ENCODE data around the gene LRRC8E. TPM values are rescaled to one million over a fixed set of nuclear protein-coding genes. Genes with fewer than 3 reads are reported as not detected.

Gene LRRC8E
- polyA plus RNA-seq (2014; cell fraction: cytosol; rRNA removed): 0.61 and 1.1 TPM in 2 replicates
- 0.18 and 0.23 TPM in 2 replicates for polyA plus RNA-seq (2014; cell fraction: nucleus; rRNA removed)

DNA sequence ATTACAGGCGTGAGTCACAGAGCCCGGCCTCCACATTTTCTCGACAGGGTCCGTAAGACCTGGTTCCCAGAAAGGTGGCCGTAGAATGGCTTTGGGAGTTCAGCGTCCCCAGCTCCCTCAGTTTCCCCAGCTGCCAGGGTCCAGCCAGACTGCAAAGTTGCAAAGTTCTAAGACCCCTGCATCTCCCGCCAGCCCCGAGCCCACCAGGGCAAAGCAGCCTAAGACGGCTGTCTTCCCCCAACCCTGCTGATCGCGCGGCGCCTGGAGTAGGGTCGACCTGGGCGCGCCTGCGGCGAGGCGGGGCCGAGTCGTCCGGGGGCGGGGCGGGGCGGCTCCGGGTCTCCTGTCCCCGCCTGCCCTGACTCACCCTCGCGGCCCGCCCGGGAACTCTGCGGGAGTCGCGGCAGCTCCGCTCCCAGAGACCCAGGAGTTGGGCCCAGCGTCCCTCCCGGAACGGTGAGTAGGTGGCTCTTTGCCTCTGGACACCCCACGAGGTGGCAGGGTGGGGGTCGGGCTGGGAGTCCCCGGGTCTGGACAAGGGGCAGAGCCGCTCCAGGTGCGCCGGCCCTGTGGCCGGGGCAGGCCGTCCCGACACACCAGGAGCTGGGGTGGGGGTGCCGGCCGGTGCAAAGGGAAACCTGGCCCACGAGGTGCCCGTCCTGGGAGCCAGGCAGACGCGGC is at the start of gene LRRC8E:
Gene LRRC8E (plus strand): TSS at position 366 of the 681 bp plus-strand sequence. CDS start 7,094 bp downstream, outside the sequence.
- DNase-seq (ENCODE audit: low spot score): no peak

DNA sequence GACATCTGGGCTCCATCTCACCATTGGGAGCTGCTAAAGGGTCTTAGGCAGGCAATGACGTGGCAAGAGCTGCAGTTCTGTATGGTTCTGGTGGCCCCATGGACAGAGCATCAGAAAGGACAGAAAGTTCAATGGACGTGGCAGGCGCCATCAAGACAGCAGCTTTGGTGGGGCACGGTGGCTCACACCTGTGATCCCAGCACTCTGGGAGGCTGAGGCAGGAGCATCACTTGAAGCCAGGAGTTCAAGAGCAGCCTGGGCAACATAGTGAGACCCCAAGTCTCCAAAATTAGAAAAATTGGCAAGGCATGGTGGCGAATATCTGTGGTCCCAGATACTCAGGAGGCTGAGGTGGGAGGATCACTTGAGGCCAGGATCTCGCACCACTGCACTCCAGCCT is 48.8 kb upstream of the LRRC8E start:
- no peak for DNase-seq (ENCODE audit: low spot score)

DNA sequence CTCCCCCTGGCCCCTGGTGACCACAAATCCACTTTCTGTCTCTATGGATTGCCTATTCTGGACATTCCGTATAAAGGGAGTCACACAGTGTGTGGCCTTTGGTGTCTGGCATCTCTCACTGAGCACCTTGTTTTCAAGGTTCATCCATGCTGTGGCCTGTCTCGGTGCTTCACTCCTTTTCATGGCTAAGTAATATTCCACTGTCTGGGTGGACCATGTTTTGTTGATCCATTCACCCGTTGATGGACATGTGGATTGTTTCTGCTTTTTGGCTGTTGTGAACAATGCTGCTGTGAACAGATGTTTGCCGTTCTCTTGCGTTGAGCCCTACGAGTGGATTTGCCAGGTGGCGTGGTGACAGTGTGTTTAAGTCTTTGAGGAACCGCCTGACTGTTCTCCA is 47.7 kb upstream of the LRRC8E start:
- no peak for DNase-seq (ENCODE audit: low spot score)

DNA sequence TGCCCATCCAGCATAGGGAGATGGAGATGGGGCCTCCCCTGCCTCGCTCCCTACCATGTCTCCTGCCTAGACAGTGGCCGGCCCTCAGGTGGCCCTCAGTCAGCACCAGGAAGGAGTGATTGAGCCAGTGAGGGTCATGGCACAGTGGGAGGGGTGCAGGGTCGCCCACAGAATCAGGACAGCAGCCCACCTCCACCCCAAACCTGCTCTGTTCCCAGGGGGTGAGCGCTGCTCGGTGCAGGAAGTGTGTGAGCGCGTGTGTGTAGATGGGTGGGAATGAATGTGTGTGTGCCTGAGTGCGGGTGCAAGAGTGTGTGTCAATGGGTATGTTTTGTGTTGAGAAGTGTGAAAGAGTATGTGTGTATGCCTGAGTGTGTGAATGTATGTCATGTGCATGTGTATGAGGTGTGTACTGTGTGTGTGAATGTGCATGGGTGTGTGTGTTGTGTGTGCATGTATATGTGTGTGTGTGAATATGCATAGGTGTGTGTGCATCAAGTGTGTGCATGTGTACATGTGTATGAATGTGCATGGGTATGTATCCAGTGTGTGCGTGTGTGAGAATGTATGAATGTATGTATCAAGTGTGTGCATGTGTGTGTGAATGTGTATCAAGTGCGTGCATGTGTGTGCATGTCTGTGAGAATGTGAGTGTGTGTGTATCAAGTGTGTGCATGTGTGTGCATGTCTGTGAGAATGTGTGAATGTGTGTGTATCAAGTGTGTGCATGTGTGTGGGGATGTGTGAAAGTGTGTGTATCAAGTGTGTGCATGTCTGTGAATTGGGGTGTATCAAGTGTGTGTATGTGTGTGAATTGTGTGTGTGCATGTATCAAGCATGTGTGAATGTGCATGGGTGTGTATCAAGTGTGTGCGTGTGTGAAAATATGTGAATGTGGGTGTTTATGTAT is 46.3 kb upstream of the LRRC8E start:
- DNase-seq (ENCODE audit: low spot score): no peak

DNA sequence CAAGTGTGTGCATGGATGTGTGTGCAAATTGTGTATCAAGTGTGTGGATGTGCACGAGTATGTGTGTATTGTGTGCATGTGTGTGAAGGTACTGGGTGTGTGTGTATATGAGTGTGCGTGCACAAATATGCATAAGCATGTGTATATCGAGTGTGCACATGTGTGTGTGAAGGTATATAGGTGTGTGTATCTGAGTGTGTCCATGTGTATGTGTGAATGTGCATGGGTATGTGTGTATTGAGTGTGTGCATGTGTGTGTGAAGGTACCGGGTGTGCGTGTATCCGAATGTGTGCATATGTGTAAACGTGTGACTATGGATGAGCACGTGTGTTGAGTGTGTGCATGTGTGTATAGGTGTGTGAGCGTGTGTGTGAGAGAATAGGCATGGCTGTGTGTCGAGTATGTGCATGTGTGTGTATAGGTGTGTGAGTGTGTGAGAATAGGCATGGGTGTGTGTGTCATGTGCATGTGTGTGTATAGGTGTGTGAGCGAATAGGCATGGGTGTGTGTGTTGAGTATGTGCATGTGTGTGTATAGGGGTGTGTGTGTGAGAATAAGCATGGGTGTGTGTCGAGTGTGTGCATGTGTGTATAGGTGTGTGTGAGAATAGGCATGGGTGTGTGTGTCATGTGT is 45.5 kb upstream of the LRRC8E start:
- no peak for DNase-seq (ENCODE audit: low spot score)

DNA sequence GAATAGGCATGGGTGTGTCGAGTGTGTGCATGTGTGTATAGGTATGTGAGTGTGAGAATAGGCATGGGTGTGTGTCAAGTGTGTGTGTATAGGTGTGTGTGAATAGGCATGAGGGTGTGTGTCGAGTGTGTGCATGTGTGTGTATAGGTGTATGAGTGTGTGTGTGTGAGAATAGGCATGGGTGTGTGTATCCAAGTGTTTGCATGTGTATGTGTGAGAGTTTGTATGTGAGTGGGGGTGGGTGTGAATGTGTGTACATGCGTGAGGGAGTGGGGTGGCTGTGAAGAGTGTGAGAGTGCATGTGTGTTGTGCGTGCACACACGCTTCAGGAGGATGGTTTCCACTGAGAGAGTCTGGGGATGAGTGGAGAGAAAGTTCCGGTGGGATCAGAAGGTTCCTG is 44.8 kb upstream of the LRRC8E start:
- no peak for DNase-seq (ENCODE audit: low spot score)

DNA sequence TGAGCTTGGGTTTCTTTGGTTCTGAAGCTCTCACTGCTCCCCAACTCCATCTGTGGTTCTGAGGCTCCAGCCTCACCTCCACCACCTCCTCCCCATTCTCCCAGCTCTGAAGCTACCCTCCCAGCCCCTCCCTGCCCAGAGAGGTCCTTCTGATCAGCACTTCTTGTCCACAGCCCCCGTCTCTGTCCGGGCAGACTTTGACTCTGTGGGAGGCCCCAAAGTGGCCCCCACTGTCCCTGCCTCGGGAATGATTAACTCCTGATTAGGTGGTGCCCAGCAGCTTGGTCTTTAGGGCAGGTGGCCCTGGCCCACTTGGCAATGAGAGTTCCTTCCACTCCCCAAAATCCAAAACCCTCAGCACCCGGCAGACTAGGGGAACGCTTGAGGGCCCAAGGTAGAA is 43.9 kb upstream of the LRRC8E start:
- no peak for DNase-seq (ENCODE audit: low spot score)

DNA sequence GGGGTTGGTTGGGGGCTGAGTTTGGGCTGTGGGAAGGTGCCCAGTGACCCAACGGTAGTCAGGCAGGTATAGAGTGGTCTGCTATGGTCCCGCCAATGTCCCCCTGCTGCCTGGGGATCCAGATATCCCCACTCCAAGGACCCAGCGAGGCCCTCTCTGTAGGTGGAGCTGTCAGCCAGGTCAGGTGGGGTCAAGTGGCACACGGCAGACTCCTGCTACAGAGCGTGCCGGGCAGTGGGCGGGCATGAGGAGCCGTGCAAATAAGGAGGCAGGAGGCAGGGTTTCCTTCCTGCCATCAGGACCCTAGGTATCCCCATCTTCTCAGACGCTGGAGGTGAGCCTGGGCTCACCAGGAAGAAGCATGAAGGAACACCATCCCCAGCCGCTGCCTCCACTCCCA is 43.4 kb upstream of the LRRC8E start:
- no peak for DNase-seq (ENCODE audit: low spot score)

DNA sequence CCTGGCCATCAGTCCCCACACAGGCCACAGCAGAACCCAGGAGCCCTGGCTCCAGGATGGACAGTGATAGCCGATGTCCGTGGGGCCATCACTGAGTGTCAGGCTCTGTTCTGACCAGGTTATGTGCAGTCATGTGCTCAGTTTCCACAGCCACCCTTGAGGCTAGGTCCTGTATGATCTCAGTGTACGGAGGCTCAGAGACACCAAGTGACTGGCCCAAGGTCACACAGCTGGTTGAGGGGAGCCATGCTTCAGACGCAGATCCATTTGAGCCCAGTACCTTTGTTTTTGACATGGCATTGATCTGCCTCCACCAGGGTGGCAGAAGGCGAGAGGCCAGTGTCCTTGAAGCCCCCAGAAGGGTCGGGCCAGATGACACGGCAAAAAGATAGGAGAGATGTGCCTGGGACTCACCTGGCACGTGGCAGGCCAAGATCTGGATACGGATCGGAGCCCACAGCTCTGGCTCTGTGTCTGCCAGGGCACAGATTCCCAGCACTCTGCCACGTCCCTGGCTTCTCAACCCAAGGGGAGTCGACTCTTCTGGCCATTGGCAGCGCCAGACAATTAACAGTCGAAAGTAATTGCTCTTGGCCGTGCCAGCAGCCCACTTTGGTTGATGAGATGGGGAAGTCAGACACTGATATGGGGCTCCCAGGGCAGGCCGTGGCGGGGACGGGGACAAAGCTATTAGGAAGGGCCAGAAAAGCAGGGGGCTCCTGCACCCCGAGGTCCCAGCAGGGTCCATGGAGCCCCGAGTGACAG is 42.7 kb upstream of the LRRC8E start:
- no peak for DNase-seq (ENCODE audit: low spot score)

DNA sequence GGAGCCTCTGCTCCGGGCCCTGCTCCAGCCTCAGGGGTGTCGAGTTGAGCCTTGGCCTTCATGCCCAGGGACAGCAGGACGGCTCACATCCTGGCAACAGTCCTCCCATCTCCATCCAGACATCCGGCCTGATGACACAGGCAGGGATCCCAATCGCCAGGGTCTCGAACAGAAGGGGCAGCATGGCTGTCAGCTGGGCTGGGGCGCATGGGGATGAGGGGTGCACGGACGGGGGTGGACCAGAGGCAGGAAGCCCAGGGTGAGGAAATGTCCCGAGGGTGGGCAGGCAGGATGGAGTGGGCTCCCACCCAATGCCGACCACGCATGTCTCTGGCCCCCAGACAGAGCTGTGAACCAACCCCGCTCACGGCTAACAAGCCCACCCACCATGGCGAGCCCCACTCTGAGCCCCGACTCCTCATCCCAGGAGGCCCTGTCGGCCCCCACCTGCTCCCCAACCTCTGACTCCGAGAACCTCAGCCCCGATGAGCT is 42.1 kb upstream of the LRRC8E start:
- no peak for DNase-seq (ENCODE audit: low spot score)

DNA sequence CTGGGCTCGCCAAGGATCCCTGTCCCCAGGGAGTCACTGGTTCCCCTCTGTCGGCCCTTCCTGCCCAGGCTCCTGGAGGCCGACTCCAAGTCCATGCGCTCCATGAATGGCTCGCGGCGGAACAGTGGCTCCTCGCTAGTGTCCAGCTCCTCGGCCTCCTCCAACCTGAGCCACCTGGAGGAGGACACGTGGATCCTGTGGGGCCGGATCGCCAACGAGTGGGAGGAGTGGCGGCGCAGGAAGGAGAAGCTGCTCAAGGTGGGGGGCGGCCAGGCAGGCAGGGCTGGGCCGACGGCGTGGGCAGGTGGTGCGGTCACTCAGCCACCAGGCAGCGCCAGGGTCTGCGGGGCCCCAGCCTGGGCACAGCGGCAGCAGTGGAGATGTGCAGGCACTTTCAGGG is 40.6 kb upstream of the LRRC8E start:
- no peak for DNase-seq (ENCODE audit: low spot score)

DNA sequence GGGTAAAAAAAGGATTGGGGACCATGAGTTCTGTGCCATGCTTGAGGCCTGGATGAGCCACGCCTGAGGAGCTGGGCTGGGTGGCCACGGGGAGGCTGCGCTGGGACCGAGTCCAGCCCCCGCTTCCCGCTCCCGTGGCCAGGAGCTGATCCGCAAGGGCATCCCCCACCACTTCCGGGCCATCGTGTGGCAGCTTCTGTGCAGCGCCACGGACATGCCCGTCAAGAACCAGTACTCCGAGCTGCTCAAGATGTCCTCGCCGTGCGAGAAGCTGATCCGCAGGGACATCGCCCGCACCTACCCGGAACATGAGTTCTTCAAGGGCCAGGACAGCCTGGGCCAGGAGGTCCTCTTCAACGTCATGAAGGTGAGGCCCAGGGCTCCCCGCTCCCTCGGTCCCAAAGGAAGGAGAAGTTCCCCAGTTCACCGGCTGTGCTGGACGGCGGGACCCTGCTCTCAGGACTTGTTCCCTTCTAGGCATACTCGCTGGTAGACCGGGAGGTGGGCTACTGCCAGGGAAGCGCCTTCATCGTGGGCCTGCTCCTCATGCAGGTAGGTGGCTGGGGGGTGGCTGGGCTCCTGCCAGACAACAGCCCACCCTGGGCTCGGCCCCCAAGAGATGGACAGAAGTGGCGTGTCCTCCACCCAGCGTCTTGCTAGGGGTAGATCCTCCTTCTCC is 39.4 kb upstream of the LRRC8E start:
- no peak for DNase-seq (ENCODE audit: low spot score)

DNA sequence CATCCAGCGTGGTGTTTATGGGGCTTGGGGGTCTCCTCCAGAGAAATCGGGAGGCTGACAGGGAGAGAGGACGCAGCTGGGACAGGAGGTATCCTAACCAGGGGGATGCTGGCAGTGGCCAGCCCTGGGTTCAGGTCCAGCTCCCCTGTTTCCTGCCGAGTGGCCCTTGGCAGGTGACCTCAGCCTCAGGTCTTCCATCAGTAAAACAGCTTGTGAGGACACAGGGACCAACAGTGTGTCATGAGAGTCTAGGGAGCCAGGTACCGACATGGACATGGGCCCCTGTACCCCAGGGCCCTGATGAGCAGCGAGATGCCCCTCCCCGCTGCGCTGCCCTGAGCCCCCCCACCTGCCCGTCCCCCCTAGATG is 38.7 kb upstream of the LRRC8E start:
- DNase-seq (ENCODE audit: low spot score): no peak

DNA sequence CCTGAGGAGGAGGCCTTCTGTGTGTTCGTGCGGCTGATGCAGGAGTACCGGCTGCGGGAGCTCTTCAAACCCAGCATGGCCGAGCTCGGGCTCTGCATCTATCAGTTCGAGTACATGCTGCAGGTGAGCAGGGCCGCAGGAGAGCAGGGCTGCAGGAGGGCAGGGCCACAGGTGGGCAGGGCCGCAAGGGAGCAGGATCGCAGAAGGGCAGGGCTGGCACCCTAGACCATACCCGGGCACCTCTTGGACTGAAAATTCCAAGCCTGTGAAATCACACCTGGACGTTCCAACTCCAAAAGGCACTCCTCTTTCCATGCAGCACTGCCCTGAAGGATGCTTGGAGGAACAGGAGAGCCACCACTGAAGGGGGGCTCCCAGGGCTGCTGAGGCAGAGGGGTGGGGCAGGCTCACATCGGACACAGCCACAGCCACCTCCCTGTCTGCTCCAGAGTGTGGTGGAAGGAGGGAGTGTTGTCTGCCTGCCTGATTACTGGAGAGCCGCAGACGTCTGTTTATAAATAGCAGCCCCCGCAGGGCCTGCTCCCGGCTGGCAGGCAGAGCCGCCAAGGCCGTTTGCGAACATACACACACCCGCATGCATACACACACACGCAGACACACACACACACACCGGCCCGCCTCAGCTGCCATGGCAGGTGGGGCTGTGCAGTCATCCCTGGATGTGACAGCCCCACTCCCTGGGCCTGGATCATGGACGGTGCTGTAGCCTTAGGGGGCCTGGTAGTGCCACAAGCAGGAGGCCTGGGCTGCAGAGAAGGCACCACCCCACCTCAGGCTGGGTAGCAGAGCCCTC is 38.1 kb upstream of the LRRC8E start:
- DNase-seq (ENCODE audit: low spot score): no peak

DNA sequence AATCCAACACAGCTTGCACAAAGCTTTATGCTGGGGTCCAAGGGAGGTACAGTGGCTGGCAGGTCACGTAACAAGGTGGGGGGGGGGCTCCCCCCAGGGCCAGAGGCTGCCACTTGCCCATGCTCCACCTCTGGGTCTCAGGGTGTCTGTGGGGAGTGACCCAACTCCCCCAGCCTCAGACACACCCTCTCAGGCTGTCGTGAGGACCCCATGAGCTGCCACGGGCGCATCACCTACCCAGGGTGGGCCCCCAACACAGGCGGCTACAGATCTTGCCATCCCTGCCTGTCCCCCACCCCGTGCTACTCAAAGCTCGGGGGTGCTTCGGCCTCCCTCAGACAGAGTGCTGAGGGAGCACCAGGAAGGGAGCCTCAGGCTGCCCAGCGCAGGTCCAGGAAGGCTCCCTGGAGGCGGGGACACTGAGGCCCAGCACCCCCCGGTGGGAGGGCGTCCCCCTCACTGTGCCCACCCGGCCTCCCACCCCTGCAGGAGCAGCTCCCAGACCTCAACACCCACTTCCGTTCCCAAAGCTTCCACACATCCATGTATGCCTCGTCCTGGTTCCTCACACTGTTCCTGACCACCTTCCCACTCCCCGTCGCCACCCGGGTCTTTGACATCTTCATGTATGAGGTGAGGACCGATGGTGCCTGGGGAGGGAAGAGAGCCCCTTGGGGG is 37.2 kb upstream of the LRRC8E start:
- DNase-seq (ENCODE audit: low spot score): no peak

DNA sequence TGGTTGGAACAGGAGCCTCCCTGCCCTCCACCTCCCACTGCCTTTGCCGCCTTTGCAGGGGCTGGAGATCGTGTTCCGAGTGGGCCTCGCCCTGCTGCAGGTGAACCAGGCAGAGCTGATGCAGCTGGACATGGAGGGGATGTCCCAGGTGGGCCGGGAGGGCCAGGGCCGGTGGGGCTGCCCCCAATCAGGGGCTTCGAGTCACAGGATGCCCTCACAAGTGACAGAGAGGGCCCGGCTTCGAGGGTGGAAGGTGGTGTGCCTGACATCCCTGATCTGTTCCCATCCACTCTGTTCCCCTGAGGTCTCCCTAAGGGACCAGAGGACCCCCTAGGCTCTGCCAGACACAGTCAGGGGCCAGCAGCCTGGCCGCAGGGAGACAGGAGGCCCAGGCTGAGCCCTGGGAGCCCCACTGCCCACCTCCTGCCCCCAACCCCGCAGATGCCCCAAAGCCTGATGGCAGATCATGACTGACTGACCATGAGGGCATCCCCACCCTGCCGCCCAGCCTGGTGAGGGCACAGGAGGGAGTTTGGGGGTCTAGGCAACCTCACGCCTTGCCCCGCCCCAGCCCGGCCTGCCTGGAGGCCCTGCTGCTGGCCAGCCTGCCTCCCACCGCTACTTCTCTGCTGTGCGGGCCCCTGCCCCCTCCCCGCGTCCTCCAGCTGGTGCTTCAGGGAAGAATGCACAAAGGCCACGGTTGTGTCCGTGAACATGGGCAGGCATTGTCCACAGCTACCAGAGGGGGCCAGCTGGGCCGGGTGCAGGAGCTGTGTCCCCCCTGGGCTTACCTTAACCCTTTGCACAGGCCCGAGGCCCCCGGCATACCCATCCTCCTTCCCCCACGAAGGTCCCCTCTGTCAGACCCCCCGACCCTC is 36.4 kb upstream of the LRRC8E start:
- no peak for DNase-seq (ENCODE audit: low spot score)

DNA sequence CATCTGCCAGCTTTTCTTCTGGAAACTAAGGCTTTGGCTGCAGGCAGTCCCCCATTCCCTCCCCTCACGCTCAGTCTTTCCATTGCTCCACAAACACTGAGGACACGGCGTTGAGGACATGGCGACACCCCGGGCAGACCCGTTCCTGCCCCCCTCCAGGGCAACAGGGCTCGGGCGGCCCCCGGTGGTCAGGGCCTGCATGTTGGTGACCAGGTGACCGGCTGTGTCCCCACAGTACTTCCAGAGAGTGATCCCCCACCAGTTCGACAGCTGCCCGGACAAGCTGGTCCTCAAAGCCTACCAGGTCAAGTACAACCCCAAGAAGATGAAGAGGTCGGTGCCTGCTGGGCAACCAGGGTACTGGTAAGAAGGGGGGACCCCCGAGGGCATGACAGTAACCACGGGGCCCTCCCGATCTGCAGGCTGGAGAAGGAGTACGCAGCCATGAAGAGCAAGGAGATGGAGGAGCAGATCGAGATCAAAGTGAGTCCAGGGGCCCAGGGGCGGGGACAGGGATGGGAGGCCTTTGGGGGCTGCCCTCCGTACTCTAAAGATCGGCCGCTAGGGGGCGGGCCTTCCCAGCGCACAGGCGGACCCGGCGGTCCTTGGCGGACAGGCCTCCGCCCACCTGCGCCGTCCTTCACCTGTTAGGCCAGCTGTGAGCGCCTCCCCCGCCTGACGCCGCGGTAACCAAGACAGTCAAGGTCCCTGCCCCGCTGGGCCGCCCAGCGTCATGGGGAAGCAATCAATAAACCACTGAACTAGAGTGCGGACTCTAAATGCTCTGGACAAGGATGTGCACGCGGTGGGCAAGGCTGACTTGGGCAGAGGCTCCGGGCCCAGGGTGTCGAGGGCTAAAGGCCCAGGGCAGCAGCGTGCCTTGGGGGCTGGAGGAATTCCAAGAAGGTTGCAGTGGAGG is 35.2 kb upstream of the LRRC8E start:
- DNase-seq (ENCODE audit: low spot score): peak; percentile 67

All from SK-N-DZ (cell line).